HepG2 (cell line): ENCODE measurements around the gene NCOA4. TPM values are rescaled to one million over a fixed set of nuclear protein-coding genes. Genes with fewer than 3 reads are reported as not detected.

ENCODE experiments used
- ARNT ChIP-seq: fragments of 450-650 bp; IDR thresholded peaks from 2 replicates; pipeline ENCODE4 v1.6.1; 2017
- EHMT2 ChIP-seq: fragments of 200-600 bp; sonication (generic); IDR thresholded peaks from 2 replicates; pipeline ENCODE4 v1.7.0; 2017; ENCODE audit warnings: antibody characterized with exemption, low read depth, low read length, borderline replicate concordance
- FOXP4 ChIP-seq: sonication (generic); formaldehyde crosslinking; IDR thresholded peaks from 2 replicates; pipeline ENCODE4 v1.4.0; 2020; ENCODE audit warnings: missing genetic modification reagents
- HNRNPUL1 ChIP-seq: fragments of 200-400 bp; formaldehyde crosslinking; IDR thresholded peaks from 2 replicates; pipeline ENCODE4 v1.6.1; 2017; ENCODE audit warnings: low read depth, mild to moderate bottlenecking, low read length, moderate library complexity
- IRF2 ChIP-seq: IDR thresholded peaks from 2 replicates; pipeline ENCODE4 v1.6.1; 2018; ENCODE audit warnings: missing genetic modification reagents, missing compliant biosample characterization
- JDP2 ChIP-seq: sonication (generic); formaldehyde crosslinking; IDR thresholded peaks from 2 replicates; pipeline ENCODE4 v1.8.1; 2022; ENCODE audit warnings: missing genetic modification reagents, borderline replicate concordance
- KDM1A ChIP-seq: IDR thresholded peaks from 2 replicates; pipeline ENCODE4 v1.6.1; 2016; ENCODE audit warnings: missing compliant biosample characterization
- KLF9 ChIP-seq: IDR thresholded peaks from 2 replicates; pipeline ENCODE4 v1.6.1; 2016; ENCODE audit warnings: low read depth
- NR0B2 ChIP-seq: sonication (generic); formaldehyde crosslinking; IDR thresholded peaks from 2 replicates; pipeline ENCODE4 v1.4.0; 2020; ENCODE audit warnings: mild to moderate bottlenecking, missing genetic modification reagents
- PREB ChIP-seq: sonication (generic); formaldehyde crosslinking; IDR thresholded peaks from 2 replicates; pipeline ENCODE4 v1.4.0; 2020; ENCODE audit warnings: missing genetic modification reagents
- SMARCC2 ChIP-seq: fragments of 450-650 bp; IDR thresholded peaks from 2 replicates; pipeline ENCODE4 v1.6.1; 2017; ENCODE audit warnings: antibody characterized with exemption, mild to moderate bottlenecking
- SP5 ChIP-seq: IDR thresholded peaks from 2 replicates; pipeline ENCODE4 v1.6.1; 2016; ENCODE audit warnings: low read depth, borderline replicate concordance
- SRSF4 ChIP-seq: fragments of 200-400 bp; formaldehyde crosslinking; IDR thresholded peaks from one replicate; pipeline ENCODE4 v1.6.1; 2018; ENCODE audit warnings: mild to moderate bottlenecking, low read depth, low read length, moderate library complexity; ENCODE audit not compliant: poor library complexity, severe bottlenecking
- SRSF9 ChIP-seq: fragments of 200-400 bp; formaldehyde crosslinking; IDR thresholded peaks from 2 replicates; pipeline ENCODE4 v1.6.1; 2018; ENCODE audit warnings: borderline replicate concordance, mild to moderate bottlenecking, low read depth, low read length; ENCODE audit not compliant: insufficient read depth, poor library complexity, severe bottlenecking
- SSRP1 ChIP-seq: IDR thresholded peaks from 2 replicates; pipeline ENCODE4 v1.6.1; 2016; ENCODE audit warnings: control low read depth
- TRIM22 ChIP-seq: fragments of 450-650 bp; IDR thresholded peaks from 2 replicates; pipeline ENCODE4 v1.6.1; 2017
- ZFP41 ChIP-seq: sonication (generic); formaldehyde crosslinking; IDR thresholded peaks from 2 replicates; pipeline ENCODE4 v1.4.0; 2020; ENCODE audit warnings: mild to moderate bottlenecking, missing genetic modification reagents, borderline replicate concordance
- ZNF441 ChIP-seq: sonication (generic); formaldehyde crosslinking; IDR thresholded peaks from 2 replicates; pipeline ENCODE4 v1.7.0; 2021; ENCODE audit warnings: missing genetic modification reagents, borderline replicate concordance
- ZNF484 ChIP-seq: sonication (generic); formaldehyde crosslinking; IDR thresholded peaks from 2 replicates; pipeline ENCODE4 v1.5.1; 2020; ENCODE audit warnings: mild to moderate bottlenecking, low read depth, missing genetic modification reagents, borderline replicate concordance
- ZNF589 ChIP-seq: sonication (generic); formaldehyde crosslinking; conservative IDR thresholded peaks from 2 replicates; pipeline ENCODE4 v1.8.0; 2022; ENCODE audit warnings: mild to moderate bottlenecking, moderate library complexity, missing genetic modification reagents
- ZNF607 ChIP-seq: sonication (generic); formaldehyde crosslinking; IDR thresholded peaks from 2 replicates; pipeline ENCODE4 v1.5.1; 2020; ENCODE audit warnings: missing genetic modification reagents, mild to moderate bottlenecking, borderline replicate concordance
- ZNF75D ChIP-seq: sonication (generic); formaldehyde crosslinking; IDR thresholded peaks from 2 replicates; pipeline ENCODE4 v1.8.1; 2023; ENCODE audit warnings: missing genetic modification reagents, mild to moderate bottlenecking, borderline replicate concordance
- polyA plus RNA-seq, 8 experiments: library from polyadenylated mRNA; depleted of rRNA in 3 of 8; stranded (reverse) in 7 of 8; unstranded in 1 of 8; fragments of >200 nt; fragmentation: Illumina TruSeq in 4 of 8; extraction: Trizol in 4 of 8; gene quantifications; 2 replicates each; pipeline versions ENCODE4 v1.2.1 to v1.2.3, GENCODE V29; 2011 to 2016; ENCODE audit warnings: low read depth in 4 of 8, missing spikeins in 1 of 8, mixed read lengths in 1 of 8; ENCODE audit not compliant: insufficient read depth in 1 of 8
- total RNA-seq, 5 experiments: library from RNA; depleted of rRNA; stranded (reverse); fragments of >200 nt; fragmentation: Illumina TruSeq; extraction: Trizol; gene quantifications; 2 replicates each; pipeline ENCODE4 v1.2.3, GENCODE V29; 2016; ENCODE audit warnings: low read depth in 1 of 5
- TF ChIP-seq, protein P1 (sequence below): sonication (generic); formaldehyde crosslinking; IDR thresholded peaks from 2 replicates; pipeline ENCODE4 v1.5.1; 2020; ENCODE audit warnings: missing genetic modification reagents, mild to moderate bottlenecking, borderline replicate concordance

NCOA4 gene
- total and polyA plus RNA-seq, 2 of the 13 experiments (the other 11 are each of a cell fraction or from before 2014, with no cell fraction given) = 306 to 400 TPM

DNA sequence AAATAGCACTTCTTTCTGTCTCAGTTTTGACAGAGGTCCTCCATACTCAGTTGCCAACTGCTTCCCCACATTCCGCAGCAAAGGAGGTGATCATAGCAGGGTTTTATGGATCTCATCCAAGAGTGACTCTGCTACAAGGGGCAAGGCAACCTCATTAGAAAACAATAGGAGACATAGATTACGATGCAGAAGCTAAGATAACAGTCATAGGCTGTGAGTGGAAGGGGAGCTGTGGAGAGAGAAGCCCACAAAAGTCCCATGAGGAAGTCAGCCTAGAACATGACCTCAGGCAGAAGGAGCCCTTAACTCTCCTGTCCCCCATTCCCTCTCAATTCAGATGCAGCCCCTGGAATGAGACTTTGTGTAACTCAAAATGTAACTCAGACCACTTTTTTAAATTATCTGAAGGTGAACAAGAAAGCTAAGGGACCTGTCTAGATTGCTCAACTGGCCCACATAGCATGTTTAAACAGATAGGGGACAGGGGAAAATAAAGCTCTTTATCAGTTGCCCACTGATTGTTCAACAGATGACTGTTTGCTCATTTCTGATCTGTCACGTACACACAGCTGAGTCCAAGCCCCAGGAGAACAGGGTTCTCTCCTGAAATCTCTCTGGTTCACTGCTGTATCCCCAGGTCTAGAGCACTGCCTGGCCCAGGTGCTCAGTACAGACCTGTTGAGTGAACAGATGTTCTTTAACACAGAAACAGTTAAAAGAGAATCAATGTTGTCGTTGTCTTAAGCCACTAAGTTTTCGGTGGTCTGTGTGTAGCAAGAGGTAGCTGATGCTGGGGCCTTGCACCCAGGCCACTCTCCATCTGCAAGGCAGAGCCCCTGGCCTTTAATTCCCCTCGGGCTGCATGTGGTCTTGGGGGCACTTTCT is 1.5 kb upstream of the NCOA4 start (continued):
- TF ChIP-seq ZNF441 (CRISPR knock-in tag) = 0 out of 2 replicates have a peak, but pooled peaks have one; percentile 34
- TF ChIP-seq SSRP1 = 0 out of 2 replicates have a peak, but pooled peaks have one; percentile 21
- 0 out of 2 replicates have a peak, but pooled peaks have one; percentile 34 for TF ChIP-seq KDM1A (CRISPR knock-in tag)
- TF ChIP-seq ZFP41 (CRISPR knock-in tag) = no peak
- TF ChIP-seq PREB (CRISPR knock-in tag) = no peak
- no peak for TF ChIP-seq HNRNPUL1
- peak; percentile 94 for TF ChIP-seq FOXP4 (CRISPR knock-in tag)
- no peak for TF ChIP-seq SRSF4
- no peak for TF ChIP-seq ZNF75D (CRISPR knock-in tag)
- no peak for TF ChIP-seq EHMT2
- no peak for TF ChIP-seq KLF9 (CRISPR knock-in tag)
- TF ChIP-seq, protein P1, sequence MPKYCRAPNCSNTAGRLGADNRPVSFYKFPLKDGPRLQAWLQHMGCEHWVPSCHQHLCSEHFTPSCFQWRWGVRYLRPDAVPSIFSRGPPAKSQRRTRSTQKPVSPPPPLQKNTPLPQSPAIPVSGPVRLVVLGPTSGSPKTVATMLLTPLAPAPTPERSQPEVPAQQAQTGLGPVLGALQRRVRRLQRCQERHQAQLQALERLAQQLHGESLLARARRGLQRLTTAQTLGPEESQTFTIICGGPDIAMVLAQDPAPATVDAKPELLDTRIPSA = no peak
- peak; percentile 59; the same call in 1 of the 2 replicates for TF ChIP-seq IRF2
- no peak for TF ChIP-seq SRSF9
- no peak for TF ChIP-seq NR0B2 (CRISPR knock-in tag)
- TF ChIP-seq ARNT = 0 out of 2 replicates have a peak, but pooled peaks have one; percentile 66
- TF ChIP-seq ZNF607 (CRISPR knock-in tag) = 0 out of 2 replicates have a peak, but pooled peaks have one; percentile 68
- no peak for TF ChIP-seq SMARCC2
- TF ChIP-seq TRIM22 = no peak
- TF ChIP-seq ZNF484 (CRISPR knock-in tag) = no peak
- no peak for TF ChIP-seq JDP2
- no peak for TF ChIP-seq ZNF589 (CRISPR knock-in tag)
- TF ChIP-seq SP5 (CRISPR knock-in tag) = peak; percentile 70; the same call in 1 of the 2 replicates
